Stomach (tissue), 9 donors: Measurements from ENCODE around the gene FOXRED1. TPM values are rescaled to one million over a fixed set of nuclear protein-coding genes. Genes with fewer than 3 reads are reported as not detected.

Experiments
- DNase-seq, 2 donors: peaks; one replicate each; pipeline versions ENCODE4 v3.0.0 to v3.0.0-alpha.2; 2013 to 2019
- H3K27ac ChIP-seq, 5 donors: fragments of 200-600 bp in 4 of 5; sonication (generic) in 4 of 5; one replicate each; pipeline ENCODE4 v1.5.1; 2013 to 2019; ENCODE audit warnings: mild to moderate bottlenecking in 1 of 5, moderate library complexity in 1 of 5
- H3K27me3 ChIP-seq, 3 donors: fragments of 200-600 bp; sonication (generic); one replicate each; pipeline ENCODE4 v1.5.1; 2017 to 2019; ENCODE audit warnings: mixed run types in 1 of 3
- H3K36me3 ChIP-seq, 4 donors: fragments of 200-600 bp; sonication (generic); 1 replicate in 3 of 4; 2 replicates in 1 of 4; pipeline ENCODE4 v1.5.1; 2016 to 2019
- H3K4me1 ChIP-seq, 4 donors: fragments of 200-600 bp; sonication (generic); one replicate each; pipeline ENCODE4 v1.5.1; 2016 to 2019
- H3K4me3 ChIP-seq, 4 donors: fragments of 200-600 bp; sonication (generic) in 3 of 4; one replicate each; pipeline ENCODE4 v1.5.1; 2016 to 2019; ENCODE audit warnings: mild to moderate bottlenecking in 1 of 4
- H3K9me3 ChIP-seq, 4 donors: fragments of 200-600 bp; sonication (generic); one replicate each; pipeline ENCODE4 v1.5.1; 2016 to 2019
- CTCF ChIP-seq, 7 experiments: fragments of 450-650 bp in 4 of 7; fragments of 200-600 bp in 3 of 7; sonication (generic) in 3 of 7; IDR thresholded peaks; one replicate each; pipeline ENCODE4 v1.5.1; 2016 to 2019; ENCODE audit warnings: antibody characterized with exemption in 7 of 7, control low read depth in 2 of 7, mild to moderate bottlenecking in 1 of 7
- EP300 ChIP-seq: sonication (generic); formaldehyde crosslinking; IDR thresholded peaks from one replicate; pipeline ENCODE4 v1.6.1; 2017; ENCODE audit warnings: antibody characterized with exemption
- POLR2A ChIP-seq, 4 donors: fragments of 450-650 bp; IDR thresholded peaks; one replicate each; pipeline ENCODE4 v1.6.1; 2016; ENCODE audit warnings: antibody characterized with exemption in 4 of 4, control low read depth in 2 of 4, mild to moderate bottlenecking in 1 of 4, moderate library complexity in 1 of 4
- POLR2AphosphoS5 ChIP-seq, 3 donors: sonication (generic); formaldehyde crosslinking; IDR thresholded peaks; one replicate each; pipeline ENCODE4 v1.6.1; 2016; ENCODE audit warnings: antibody characterized with exemption in 3 of 3
- WGBS, 5 donors: extraction: QIAGEN DNeasy Blood & Tissue Kit in 3 of 5; methylation state at CpG; one replicate each; pipeline versions ENCODE4 v1.1.5 to v1.1.7; 2013 to 2018; 5-methylcytosine and 5-hydroxymethylcytosine counted together
- intact Hi-C: fragments of 100-400 bp; cut with DNase I; formaldehyde crosslinking; loops from one replicate; pipeline ENCODE4 v1.15.1; 2023; ENCODE audit warnings: low total_unique reads
- polyA plus RNA-seq, 3 donors: library from polyadenylated mRNA; stranded (reverse); fragments of 200-250 nt; gene quantifications; one replicate each; pipeline ENCODE4 v1.2.3, GENCODE V29; 2013
- small RNA-seq, 4 donors: library from RNA; depleted of rRNA; stranded (forward); fragments of <200 nt; gene quantifications; one replicate each; pipeline ENCODE3, GENCODE V24; 2016
- total RNA-seq, 5 donors: library from RNA; depleted of rRNA; stranded (reverse); fragments of >200 nt; gene quantifications; one replicate each; pipeline versions ENCODE4 v1.1.0 to v1.2.3, GENCODE V29; 2014 to 2016
- donor health status: healthy with polysubstance abuse.
- donor health status: Bipolar disorder and iron deficiency.
- donor health status: healthy.

Gene FOXRED1
- total and polyA plus RNA-seq, 8 donors: 5.4 to 26.3 (median 17.4) TPM

- Histone ChIP-seq H3K36me3 (peaks cover 0 to 30% (median 21%) of the 10 kb centered on the region in 4 donors), H3K4me3 (no peak overlapping the region), H3K27ac (no peak overlapping the region), H3K9me3 (no peaks in the 10 kb centered on the region), H3K27me3 (no peaks in the 10 kb centered on the region), H3K4me1 (peaks cover 0 to 7% (median 0%) of the 10 kb centered on the region in 4 donors)
- WGBS, 5 donors: 71 to 83% (median 79%) methylated on average over 17 of the region's 17 CpGs
- intact Hi-C loops: no loop called here
- TF ChIP-seq POLR2A (IDR thresholded peaks at IDR 0.05): no peak
- no peak for TF ChIP-seq EP300
- TF ChIP-seq POLR2AphosphoS5 (IDR thresholded peaks at IDR 0.05): no peak
- TF ChIP-seq CTCF (IDR thresholded peaks at IDR 0.05): no peak
- no peak for DNase-seq
Observed at GRCh38 chr11:126327281-126328000, 58.5 kb downstream of the FOXRED1 start.

Small RNA genes lying within 50 kb of the gene (small RNA-seq; reads per million reads assigned to genes)
- gene RN7SL351P: 0 reads per million in 4 donors

Other genes starting within 250 kb of the FOXRED1 start
- gene CDON, start 206.3 kb upstream of the FOXRED1 start, total RNA-seq: 10 to 100 TPM; 16.1 to 80.8 (median 26.8) TPM
- 1 to 10 TPM in 1 of 3 donors, under 1 TPM in 2; 0.31 to 1.0 (median 0.44) TPM for gene CDON, start 206.3 kb upstream of the FOXRED1 start, polyA plus RNA-seq
- 10 to 100 TPM; 22.8 to 63.4 (median 31.6) TPM for gene RPUSD4, start 57.5 kb upstream of the FOXRED1 start, total RNA-seq
- gene RPUSD4, start 57.5 kb upstream of the FOXRED1 start, polyA plus RNA-seq: 10 to 100 TPM; 16.8 to 27.2 (median 17.8) TPM
- 10 to 100 TPM in 4 of 5 donors, 1 to 10 TPM in 1; 7.6 to 50.7 (median 37.4) TPM for gene FAM118B, start 57.4 kb upstream of the FOXRED1 start, total RNA-seq
- 10 to 100 TPM in 2 of 3 donors, 1 to 10 TPM in 1; 6.9 to 25.8 (median 16.5) TPM for gene FAM118B, start 57.4 kb upstream of the FOXRED1 start, polyA plus RNA-seq
- gene SRPRA, start 259 bp upstream of the FOXRED1 start, total RNA-seq: 100 to 1,000 TPM in 2 of 5 donors, 10 to 100 TPM in 3; 13.9 to 255 (median 63.7) TPM
- 10 to 100 TPM; 26.4 to 49.3 (median 37.4) TPM for gene SRPRA, start 259 bp upstream of the FOXRED1 start, polyA plus RNA-seq
- gene TIRAP, start 13.9 kb downstream of the FOXRED1 start, total RNA-seq: 10 to 100 TPM in 3 of 5 donors, 1 to 10 TPM in 2; 5.1 to 86.2 (median 15.6) TPM
- gene TIRAP, start 13.9 kb downstream of the FOXRED1 start, polyA plus RNA-seq: 1 to 10 TPM; 3.7 to 6.6 (median 5.2) TPM
- gene DCPS, start 34.9 kb downstream of the FOXRED1 start, total RNA-seq: 10 to 100 TPM in 2 of 5 donors, 1 to 10 TPM in 3; 1.8 to 60.3 (median 5.9) TPM
- 10 to 100 TPM; 10.5 to 21.2 (median 14.7) TPM for gene DCPS, start 34.9 kb downstream of the FOXRED1 start, polyA plus RNA-seq
- 10 to 100 TPM in 3 of 5 donors, 1 to 10 TPM in 1, not detected in 1; 9.9 to 31.0 (median 18.4) TPM for gene ST3GAL4, start 86.5 kb downstream of the FOXRED1 start, total RNA-seq
- 10 to 100 TPM; 12.5 to 26.0 (median 15.7) TPM for gene ST3GAL4, start 86.5 kb downstream of the FOXRED1 start, polyA plus RNA-seq